ENCODE measurements around the gene PLXNA2.

DNA sequence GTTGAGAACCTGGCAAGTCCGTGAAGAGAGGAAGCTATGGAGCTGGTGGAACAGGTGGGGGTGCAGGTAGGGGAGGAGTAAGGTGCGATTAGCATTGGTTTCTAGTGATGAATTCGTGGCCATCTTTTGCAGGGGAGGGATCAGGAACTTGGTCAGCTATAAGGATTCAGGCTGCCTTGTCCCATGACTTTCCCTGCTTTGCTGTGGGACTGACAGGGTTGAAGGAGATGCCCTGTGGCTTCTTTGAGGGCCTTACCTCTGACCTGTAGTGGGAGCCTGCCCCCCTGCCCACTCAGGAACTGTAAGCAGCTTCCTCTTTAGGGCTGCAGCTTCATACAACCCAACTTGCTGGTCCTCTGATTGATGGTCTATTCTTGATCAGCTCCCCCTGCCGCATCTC is 248.6 kb downstream of the PLXNA2 start:
- TF ChIP-seq, protein P1, sequence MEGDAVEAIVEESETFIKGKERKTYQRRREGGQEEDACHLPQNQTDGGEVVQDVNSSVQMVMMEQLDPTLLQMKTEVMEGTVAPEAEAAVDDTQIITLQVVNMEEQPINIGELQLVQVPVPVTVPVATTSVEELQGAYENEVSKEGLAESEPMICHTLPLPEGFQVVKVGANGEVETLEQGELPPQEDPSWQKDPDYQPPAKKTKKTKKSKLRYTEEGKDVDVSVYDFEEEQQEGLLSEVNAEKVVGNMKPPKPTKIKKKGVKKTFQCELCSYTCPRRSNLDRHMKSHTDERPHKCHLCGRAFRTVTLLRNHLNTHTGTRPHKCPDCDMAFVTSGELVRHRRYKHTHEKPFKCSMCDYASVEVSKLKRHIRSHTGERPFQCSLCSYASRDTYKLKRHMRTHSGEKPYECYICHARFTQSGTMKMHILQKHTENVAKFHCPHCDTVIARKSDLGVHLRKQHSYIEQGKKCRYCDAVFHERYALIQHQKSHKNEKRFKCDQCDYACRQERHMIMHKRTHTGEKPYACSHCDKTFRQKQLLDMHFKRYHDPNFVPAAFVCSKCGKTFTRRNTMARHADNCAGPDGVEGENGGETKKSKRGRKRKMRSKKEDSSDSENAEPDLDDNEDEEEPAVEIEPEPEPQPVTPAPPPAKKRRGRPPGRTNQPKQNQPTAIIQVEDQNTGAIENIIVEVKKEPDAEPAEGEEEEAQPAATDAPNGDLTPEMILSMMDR (IDR thresholded peaks at IDR 0.05; ENCODE audit: low read depth, low read length): no peak
- TF ChIP-seq EZH2phosphoT487 (IDR thresholded peaks at IDR 0.05; ENCODE audit: low read depth): no peak
